ENCODE measurements around the gene KRTAP6-2.

Gene KRTAP6-2

GRCh38 chr21:30563072-30563471 is 35.6 kb downstream of the KRTAP6-2 start:
- no peak overlapping the region for H3K9ac ChIP-seq (ENCODE audit: low read length)
- H3K4me1 ChIP-seq (ENCODE audit: control insufficient read depth, insufficient read depth, low read length), result no peaks in the 10 kb centered on the region
- H3K27me3 ChIP-seq (ENCODE audit: control insufficient read depth, insufficient read depth, low read length), result no peaks in the 10 kb centered on the region
- no peaks in the 10 kb centered on the region for H3K36me3 ChIP-seq (ENCODE audit: control insufficient read depth, insufficient read depth, low read length)
- no peak overlapping the region for H3K4me3 ChIP-seq (ENCODE audit: low read length)
- no peaks in the 10 kb centered on the region for H3K9me3 ChIP-seq (ENCODE audit: control insufficient read depth, low read length)

GRCh38 chr21:30561957-30562356 is 36.7 kb downstream of the KRTAP6-2 start:
- no peak overlapping the region for H3K4me3 ChIP-seq (ENCODE audit: low read length)

GRCh38 chr21:30561264-30561895 is 37.3 kb downstream of the KRTAP6-2 start, which contains the start of gene KRTAP19-7:
Gene KRTAP19-7, minus strand, starts transcription at chr21:30561314. Its CDS starts 25 bp downstream, at chr21:30561289.
- H3K9me3 ChIP-seq (ENCODE audit: control insufficient read depth, low read length), result no peaks in the 10 kb centered on the region
- H3K36me3 ChIP-seq (ENCODE audit: control insufficient read depth, insufficient read depth, low read length), result no peaks in the 10 kb centered on the region
- no peak within 1 kb of the TSS for H3K4me3 ChIP-seq (ENCODE audit: low read length)
- H3K27me3 ChIP-seq (ENCODE audit: control insufficient read depth, insufficient read depth, low read length), result no peaks in the 10 kb centered on the region
- no peak within 1 kb of the TSS for H3K9ac ChIP-seq (ENCODE audit: low read length)
- H3K4me1 ChIP-seq (ENCODE audit: control insufficient read depth, insufficient read depth, low read length), result no peaks in the 10 kb centered on the region

More at GRCh38 chr21:30561957-30562356, 36.7 kb downstream of the KRTAP6-2 start:
- Histone ChIP-seq H3K9ac (ENCODE audit: low read length) (no peak overlapping the region), H3K27me3 (ENCODE audit: control insufficient read depth, insufficient read depth, low read length) (no peaks in the 10 kb centered on the region), H3K4me1 (ENCODE audit: control insufficient read depth, insufficient read depth, low read length) (no peaks in the 10 kb centered on the region), H3K36me3 (ENCODE audit: control insufficient read depth, insufficient read depth, low read length) (no peaks in the 10 kb centered on the region), H3K9me3 (ENCODE audit: control insufficient read depth, low read length) (no peaks in the 10 kb centered on the region)

- H3K27me3 ChIP-seq (ENCODE audit: control insufficient read depth, insufficient read depth, low read length), result no peaks in the 10 kb centered on the region
Measured at GRCh38 chr21:30555095-30555494, 43.6 kb downstream of the KRTAP6-2 start.

GRCh38 chr21:30552782-30553181 is 45.9 kb downstream of the KRTAP6-2 start:
- no peaks in the 10 kb centered on the region for H3K36me3 ChIP-seq (ENCODE audit: control insufficient read depth, insufficient read depth, low read length)
- H3K27me3 ChIP-seq (ENCODE audit: control insufficient read depth, insufficient read depth, low read length), result no peaks in the 10 kb centered on the region
- H3K9ac ChIP-seq (ENCODE audit: low read length), result no peak overlapping the region
- no peaks in the 10 kb centered on the region for H3K9me3 ChIP-seq (ENCODE audit: control insufficient read depth, low read length)
- H3K4me1 ChIP-seq (ENCODE audit: control insufficient read depth, insufficient read depth, low read length), result no peaks in the 10 kb centered on the region
- no peak overlapping the region for H3K4me3 ChIP-seq (ENCODE audit: low read length)

More at GRCh38 chr21:30555095-30555494, 43.6 kb downstream of the KRTAP6-2 start:
- Histone ChIP-seq H3K4me3 (ENCODE audit: low read length) (no peak overlapping the region), H3K4me1 (ENCODE audit: control insufficient read depth, insufficient read depth, low read length) (no peaks in the 10 kb centered on the region), H3K9ac (ENCODE audit: low read length) (no peak overlapping the region), H3K9me3 (ENCODE audit: control insufficient read depth, low read length) (no peaks in the 10 kb centered on the region), H3K36me3 (ENCODE audit: control insufficient read depth, insufficient read depth, low read length) (no peaks in the 10 kb centered on the region)

All from mucosa of stomach (tissue), 1 donor.